Astrocyte of the spinal cord (primary cell): Measurements from ENCODE around the gene IQSEC3.
"Not testable (repeated sequence)": the region's sequence is repeated elsewhere in the genome, so short reads cannot be mapped to it uniquely, and the experiment has no call there.

ENCODE experiments used
- DNase-seq: peaks from one replicate; pipeline ENCODE4 v3.0.0; 2011; ENCODE audit warnings: low read depth, low spot score
- H3K4me3 ChIP-seq: 2 replicates; pipeline ENCODE4 v1.5.1; 2011; ENCODE audit warnings: low read depth, mild to moderate bottlenecking, low read length, moderate library complexity
- in situ Hi-C: cut with HindIII; loops from 2 replicates; pipeline ENCODE4 v1.10.0; 2017; ENCODE audit warnings: low sequenced_read_pairs
- TF ChIP-seq, protein P1 (sequence below): IDR thresholded peaks from 2 replicates; pipeline ENCODE4 v1.5.1; 2012; ENCODE audit warnings: low read depth, mild to moderate bottlenecking, low read length, inconsistent platforms

The IQSEC3 gene

DNA sequence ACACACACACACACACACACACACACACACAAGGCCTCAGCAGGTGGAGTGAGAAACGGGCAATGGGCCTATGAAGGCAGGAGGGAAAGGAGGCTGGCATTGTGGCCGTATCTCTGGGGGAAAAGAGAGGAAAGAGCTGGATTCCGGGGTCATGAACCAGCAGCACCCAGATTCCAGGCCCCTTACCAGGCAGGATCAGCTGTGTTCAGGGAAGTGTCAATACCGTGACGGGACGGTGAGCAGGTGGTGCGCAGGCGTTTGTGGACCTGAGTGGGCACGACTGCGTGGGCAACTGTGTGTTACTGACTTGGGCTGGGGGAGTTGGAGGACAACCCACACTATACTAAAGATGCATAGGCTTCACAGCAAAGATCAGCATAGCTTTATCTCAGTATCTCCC is 9.5 kb downstream of the IQSEC3 start:
- DNase-seq, H3K4me3 ChIP-seq, in situ Hi-C loops: not testable (repeated sequence)

DNA sequence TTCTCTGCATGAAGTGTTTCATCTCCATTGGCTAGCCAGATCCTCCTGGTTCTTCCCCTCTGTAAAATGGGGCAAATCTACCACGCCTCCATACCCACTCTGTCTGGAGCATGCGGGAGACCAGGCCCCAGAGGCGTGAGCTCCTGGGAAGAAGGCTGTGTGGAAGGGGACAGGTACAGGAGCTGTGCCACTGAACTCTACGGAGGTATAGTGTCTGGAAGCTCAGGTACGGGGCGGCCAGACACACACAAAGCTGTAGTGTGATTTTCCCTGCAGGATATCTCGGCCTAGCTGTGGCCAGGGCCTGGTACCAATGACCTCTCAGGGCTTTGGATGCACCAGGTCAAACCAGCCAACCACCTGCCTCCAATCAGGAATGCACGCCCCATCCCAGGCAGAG is 10.0 kb downstream of the IQSEC3 start:
- DNase-seq, H3K4me3 ChIP-seq, in situ Hi-C loops: not testable (repeated sequence)

DNA sequence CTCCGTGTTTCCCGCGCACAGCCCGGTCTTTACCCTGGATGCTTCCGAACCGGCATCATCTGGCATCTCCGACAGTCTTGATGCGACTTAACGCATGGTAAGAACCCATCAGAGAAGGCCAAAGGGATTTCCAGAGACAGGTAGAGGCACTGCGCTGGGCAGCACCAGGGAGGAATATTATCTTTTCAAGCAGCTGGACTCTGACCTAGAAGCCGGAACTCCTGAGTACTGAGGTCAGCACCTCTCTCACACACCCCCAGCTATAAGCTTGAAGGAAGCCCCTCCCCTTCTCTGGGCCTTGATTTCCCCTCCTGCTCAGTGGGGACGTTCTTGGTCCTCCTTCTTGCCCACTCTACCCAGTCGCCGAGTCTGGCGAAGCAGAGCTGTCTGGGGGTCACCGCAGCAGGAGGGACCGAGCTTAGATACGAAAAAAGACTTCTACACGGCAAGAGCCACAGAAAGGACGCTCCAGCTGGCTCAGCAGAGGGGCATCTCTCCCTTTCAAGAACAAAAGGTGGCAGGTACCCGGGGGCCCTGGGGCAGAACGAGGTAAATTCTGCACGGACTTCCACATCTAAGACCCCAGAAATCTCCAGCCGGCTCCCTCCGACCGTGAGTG is 10.6 kb downstream of the IQSEC3 start:
- in situ Hi-C loops, H3K4me3 ChIP-seq: not testable (repeated sequence)

DNA sequence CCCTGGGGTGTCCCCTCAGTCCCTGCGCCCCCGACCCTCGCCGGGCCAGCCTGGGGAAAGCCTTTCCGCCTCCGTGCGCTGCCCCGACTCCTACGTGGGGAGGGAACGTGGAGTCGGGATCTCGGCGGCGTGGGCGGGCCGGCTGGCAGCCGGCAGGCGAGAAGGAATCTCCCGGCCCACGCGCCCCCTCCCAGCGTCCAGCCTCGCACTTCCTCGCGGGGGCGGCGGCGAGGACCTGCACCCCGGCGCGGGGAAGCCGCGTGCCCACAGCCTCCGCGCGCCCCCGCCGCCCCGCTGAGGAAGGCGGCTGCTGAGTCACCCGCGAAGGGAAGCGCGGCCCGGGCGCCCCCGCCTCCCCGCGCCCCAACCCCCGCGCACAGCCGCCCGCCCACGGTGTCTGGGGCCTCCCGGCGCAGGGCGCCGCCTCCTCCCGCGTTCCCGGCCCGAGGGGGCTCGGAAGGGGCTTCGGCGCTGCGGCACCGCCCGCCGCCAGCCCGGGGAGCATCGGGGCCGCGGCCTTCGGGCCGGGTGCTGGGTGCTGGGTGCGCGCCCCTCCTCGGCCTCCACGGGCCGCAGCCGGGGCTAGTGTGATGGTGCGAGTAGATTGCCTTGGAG is 11.3 kb downstream of the IQSEC3 start:
- DNase-seq, H3K4me3 ChIP-seq, in situ Hi-C loops: not testable (repeated sequence)

More for the DNA sequence above, 10.6 kb downstream of the IQSEC3 start:
- not testable (repeated sequence) for DNase-seq

DNA sequence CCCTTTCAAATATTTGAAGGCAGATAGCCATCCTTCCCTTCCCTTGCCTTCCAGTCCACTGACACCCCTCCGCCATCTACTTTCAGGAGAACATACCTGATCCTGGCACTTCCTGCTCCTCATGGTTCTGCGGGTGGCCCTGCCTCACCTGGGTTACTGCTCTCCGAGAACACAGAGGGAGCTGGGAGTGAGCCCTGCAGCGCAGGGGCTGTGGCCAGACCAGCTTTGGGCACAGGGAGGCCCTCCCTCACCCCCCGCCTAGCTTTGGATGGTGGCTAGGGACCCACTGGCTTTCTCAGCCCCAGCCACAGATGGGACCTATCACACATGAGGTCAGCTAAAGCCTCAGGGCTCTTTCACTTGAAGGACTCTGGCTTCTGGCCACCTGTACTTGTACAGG is 12.4 kb downstream of the IQSEC3 start:
- DNase-seq: no peak
- in situ Hi-C loops: no loop called here
- TF ChIP-seq, protein P1, sequence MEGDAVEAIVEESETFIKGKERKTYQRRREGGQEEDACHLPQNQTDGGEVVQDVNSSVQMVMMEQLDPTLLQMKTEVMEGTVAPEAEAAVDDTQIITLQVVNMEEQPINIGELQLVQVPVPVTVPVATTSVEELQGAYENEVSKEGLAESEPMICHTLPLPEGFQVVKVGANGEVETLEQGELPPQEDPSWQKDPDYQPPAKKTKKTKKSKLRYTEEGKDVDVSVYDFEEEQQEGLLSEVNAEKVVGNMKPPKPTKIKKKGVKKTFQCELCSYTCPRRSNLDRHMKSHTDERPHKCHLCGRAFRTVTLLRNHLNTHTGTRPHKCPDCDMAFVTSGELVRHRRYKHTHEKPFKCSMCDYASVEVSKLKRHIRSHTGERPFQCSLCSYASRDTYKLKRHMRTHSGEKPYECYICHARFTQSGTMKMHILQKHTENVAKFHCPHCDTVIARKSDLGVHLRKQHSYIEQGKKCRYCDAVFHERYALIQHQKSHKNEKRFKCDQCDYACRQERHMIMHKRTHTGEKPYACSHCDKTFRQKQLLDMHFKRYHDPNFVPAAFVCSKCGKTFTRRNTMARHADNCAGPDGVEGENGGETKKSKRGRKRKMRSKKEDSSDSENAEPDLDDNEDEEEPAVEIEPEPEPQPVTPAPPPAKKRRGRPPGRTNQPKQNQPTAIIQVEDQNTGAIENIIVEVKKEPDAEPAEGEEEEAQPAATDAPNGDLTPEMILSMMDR: no peak
- H3K4me3 ChIP-seq: no peak overlapping the region

DNA sequence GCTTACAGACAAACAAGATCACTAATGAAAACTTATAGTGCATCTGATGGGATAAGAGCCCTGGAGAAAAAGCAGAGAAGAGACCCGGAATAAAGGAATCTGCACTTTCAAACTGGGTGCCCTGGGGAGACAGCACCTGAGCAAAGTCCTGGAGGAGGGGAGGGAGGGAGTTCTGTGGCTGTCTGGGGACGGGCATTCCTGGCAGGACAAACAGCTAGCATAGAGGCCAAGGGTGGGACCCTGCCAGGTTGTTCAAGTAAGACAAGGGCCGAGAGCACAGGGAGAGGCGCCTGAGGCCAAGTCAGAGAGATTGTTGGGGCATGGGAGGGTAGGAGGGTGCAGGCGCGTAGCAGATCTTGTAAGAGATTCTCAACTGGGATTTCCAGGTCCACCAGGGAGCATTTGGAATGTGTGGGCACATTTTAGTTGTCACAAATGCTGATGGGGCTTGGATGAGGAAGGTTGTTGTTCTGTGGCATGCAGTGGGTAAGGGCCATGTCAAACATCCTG is 14.2 kb downstream of the IQSEC3 start:
- no peak overlapping the region for H3K4me3 ChIP-seq
- DNase-seq: no peak
- in situ Hi-C loops: no loop called here
- TF ChIP-seq, protein P1: no peak

DNA sequence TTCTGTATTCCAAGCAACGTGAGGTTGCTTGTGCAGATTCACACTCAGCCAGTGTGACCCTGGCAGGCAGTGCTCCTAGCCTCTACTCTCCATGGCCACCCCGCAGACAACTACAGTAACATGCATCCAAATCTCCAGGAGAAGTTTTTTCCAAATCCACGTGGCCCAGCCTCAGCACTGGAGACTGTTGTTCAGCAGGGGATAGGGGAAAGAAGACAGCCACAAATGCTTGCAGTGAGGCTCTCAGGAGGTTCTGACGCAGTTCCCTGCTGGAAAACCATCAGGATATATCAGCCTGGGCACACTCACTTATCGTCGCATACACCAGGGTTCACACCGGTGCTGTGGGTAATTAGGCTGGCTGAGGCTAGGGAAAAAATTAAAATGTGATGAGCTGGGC is 16.2 kb downstream of the IQSEC3 start:
- in situ Hi-C loops: no loop called here
- no peak for DNase-seq
- H3K4me3 ChIP-seq: no peak overlapping the region
- TF ChIP-seq, protein P1: no peak

DNA sequence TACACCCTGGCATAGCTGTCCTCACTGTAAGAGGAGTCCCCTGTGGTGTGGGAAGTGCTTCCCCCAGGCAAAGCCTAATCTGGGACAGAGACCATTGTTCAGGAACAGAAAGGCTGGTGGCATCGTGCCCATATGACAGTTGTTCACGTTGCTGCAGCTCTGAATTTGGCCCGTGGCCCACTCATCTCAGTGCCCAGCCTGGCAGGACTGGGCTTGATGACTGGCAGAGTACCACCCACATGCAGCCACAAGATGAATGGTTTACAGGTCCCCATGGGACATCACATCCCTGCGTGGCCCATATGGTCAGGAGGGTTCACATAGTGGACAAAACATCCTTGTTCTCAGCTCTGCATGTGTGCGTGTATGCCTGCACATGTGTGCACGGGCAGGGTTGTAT is 17.5 kb downstream of the IQSEC3 start:
- DNase-seq: no peak
- TF ChIP-seq, protein P1: no peak
- H3K4me3 ChIP-seq: no peak overlapping the region
- in situ Hi-C loops: no loop called here

DNA sequence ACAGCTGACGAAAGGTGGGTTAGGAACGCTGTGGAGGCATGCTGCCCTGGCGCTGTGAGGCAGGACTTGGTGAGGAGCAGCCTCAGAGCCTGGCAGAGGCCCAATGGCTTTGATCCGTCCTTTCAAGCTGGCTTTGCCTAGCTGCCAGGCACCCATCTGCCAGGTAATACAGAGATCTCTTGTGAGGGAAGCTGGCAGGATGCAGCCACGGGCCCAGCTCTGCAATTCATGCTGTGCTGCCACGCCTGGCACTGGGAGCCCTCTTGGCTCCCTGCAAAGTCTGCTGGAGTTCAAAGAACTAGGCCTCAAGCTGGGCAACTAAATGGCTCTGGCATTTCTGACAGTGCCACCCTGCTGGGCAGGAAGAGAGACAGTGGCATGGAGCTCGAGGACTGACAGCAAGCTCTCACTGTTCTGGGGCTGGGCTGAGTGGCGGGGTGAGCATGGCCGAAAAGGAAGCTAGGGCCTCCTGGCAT is 18.7 kb downstream of the IQSEC3 start:
- H3K4me3 ChIP-seq: no peak overlapping the region
- TF ChIP-seq, protein P1: no peak
- no peak for DNase-seq
- in situ Hi-C loops: no loop called here
